ENCODE results near the gene GPR26. TPM values are rescaled to one million over a fixed set of nuclear protein-coding genes. Genes with fewer than 3 reads are reported as not detected.

The GPR26 gene
- total RNA-seq, 2 experiments from 2014 or later, result not detected

DNA sequence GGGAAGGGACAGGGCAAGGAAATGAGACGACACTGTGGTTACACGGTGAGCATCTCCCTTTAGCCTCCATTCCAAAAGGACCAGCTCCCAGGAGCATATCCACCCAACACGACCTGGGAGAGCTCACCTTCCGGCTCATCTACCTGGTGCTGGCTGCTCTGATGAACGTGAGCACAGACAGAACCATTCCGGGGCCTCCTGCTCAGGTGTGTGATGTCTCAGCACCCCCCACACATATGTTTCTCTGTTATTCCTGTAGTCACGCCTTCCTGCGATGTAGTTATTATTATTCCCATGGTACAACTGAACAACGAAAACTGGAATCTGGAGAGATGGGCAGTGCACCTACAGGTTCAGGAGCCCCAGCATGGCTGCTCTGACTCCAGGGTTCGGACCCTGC, 20.5 kb upstream of the GPR26 start:
- ChIA-PET CTCF (no interaction called here), POLR2A (no interaction called here)
- H3K36me3 ChIP-seq (ENCODE audit: insufficient read depth, low read length), result no peaks in the 10 kb centered on the region
- Mint-ChIP-seq H3K4me1 (ENCODE audit: low read depth) (no peaks in the 10 kb centered on the region), H3K4me3 (no peak overlapping the region), H3K27me3 (peaks cover 34% of the 10 kb centered on the region), H3K9me3 (no peaks in the 10 kb centered on the region), H3K27ac (no peak overlapping the region), H3K36me3 (ENCODE audit: low read depth) (no peaks in the 10 kb centered on the region)
- H3K27ac ChIP-seq (ENCODE audit: low read depth in 1 of 2, low read length in 2 of 2), result no peak overlapping the region
- TF ChIP-seq, protein P1, sequence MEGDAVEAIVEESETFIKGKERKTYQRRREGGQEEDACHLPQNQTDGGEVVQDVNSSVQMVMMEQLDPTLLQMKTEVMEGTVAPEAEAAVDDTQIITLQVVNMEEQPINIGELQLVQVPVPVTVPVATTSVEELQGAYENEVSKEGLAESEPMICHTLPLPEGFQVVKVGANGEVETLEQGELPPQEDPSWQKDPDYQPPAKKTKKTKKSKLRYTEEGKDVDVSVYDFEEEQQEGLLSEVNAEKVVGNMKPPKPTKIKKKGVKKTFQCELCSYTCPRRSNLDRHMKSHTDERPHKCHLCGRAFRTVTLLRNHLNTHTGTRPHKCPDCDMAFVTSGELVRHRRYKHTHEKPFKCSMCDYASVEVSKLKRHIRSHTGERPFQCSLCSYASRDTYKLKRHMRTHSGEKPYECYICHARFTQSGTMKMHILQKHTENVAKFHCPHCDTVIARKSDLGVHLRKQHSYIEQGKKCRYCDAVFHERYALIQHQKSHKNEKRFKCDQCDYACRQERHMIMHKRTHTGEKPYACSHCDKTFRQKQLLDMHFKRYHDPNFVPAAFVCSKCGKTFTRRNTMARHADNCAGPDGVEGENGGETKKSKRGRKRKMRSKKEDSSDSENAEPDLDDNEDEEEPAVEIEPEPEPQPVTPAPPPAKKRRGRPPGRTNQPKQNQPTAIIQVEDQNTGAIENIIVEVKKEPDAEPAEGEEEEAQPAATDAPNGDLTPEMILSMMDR (IDR thresholded peaks at IDR 0.05), result no peak
- no peaks in the 10 kb centered on the region for H3K4me1 ChIP-seq (ENCODE audit: insufficient read depth, low read length)
- H3K9me3 ChIP-seq (ENCODE audit: control insufficient read depth in 1 of 2, insufficient read depth in 1 of 2, low read length in 2 of 2), result no peaks in the 10 kb centered on the region
- ATAC-seq (ENCODE audit: poor library complexity) (no peak), DNase-seq (no peak)
- intact Hi-C loops (cut with DNase I, micrococcal nuclease), result no loop called here
- H3K4me3 ChIP-seq (ENCODE audit: low read length), result no peak overlapping the region
- peaks cover 0 to 6% of the 10 kb centered on the region in 2 experiments for H3K27me3 ChIP-seq (ENCODE audit: control insufficient read depth in 1 of 2, insufficient read depth in 2 of 2, low read length in 2 of 2)

DNA sequence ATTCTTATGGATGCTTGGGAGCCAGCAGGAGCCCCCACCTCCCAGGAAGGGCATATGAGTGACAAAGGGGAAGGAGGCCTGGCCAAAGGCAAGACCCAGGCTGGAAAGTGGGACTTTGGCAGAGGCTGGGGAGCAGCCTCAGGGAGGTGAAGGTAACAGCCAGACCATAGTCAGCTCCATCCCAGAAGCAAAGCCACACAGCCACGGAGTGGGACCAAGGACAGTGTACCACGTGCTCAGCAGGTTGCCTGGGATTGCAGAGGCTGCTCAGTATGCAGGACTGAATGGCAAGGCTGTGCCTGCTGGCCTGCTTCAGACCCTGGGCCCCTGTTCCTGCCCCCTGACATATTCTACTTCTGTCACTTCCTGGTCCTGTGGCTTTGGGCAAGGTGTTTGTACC, 17.6 kb upstream of the GPR26 start:
- Mint-ChIP-seq H3K27me3 (peaks cover 24% of the 10 kb centered on the region), H3K9me3 (no peaks in the 10 kb centered on the region), H3K4me3 (no peak overlapping the region), H3K4me1 (ENCODE audit: low read depth) (no peaks in the 10 kb centered on the region), H3K27ac (no peak overlapping the region), H3K36me3 (ENCODE audit: low read depth) (no peaks in the 10 kb centered on the region)
- ATAC-seq (ENCODE audit: poor library complexity) (no peak), DNase-seq (no peak)
- Histone ChIP-seq H3K9me3 (ENCODE audit: control insufficient read depth in 1 of 2, insufficient read depth in 1 of 2, low read length in 2 of 2) (no peaks in the 10 kb centered on the region), H3K4me3 (ENCODE audit: low read length) (no peak overlapping the region), H3K27me3 (ENCODE audit: control insufficient read depth in 1 of 2, insufficient read depth in 2 of 2, low read length in 2 of 2) (peaks cover 5 to 6% of the 10 kb centered on the region in 2 experiments), H3K27ac (ENCODE audit: low read depth in 1 of 2, low read length in 2 of 2) (no peak overlapping the region), H3K36me3 (ENCODE audit: insufficient read depth, low read length) (no peaks in the 10 kb centered on the region), H3K4me1 (ENCODE audit: insufficient read depth, low read length) (no peaks in the 10 kb centered on the region)
- intact Hi-C loops (cut with DNase I, micrococcal nuclease), result no loop called here
- ChIA-PET POLR2A (no interaction called here), CTCF (no interaction called here)
- TF ChIP-seq, protein P1 (IDR thresholded peaks at IDR 0.05), result no peak

- POLR2A ChIA-PET, result no interaction called here
- no peaks in the 10 kb centered on the region for H3K9me3 Mint-ChIP-seq
- peaks cover 24% of the 10 kb centered on the region for H3K27me3 Mint-ChIP-seq
- CTCF ChIA-PET, result no interaction called here
- H3K27ac Mint-ChIP-seq, result no peak overlapping the region
- Histone ChIP-seq H3K27me3 (ENCODE audit: control insufficient read depth in 1 of 2, insufficient read depth in 2 of 2, low read length in 2 of 2) (peaks cover 5 to 6% of the 10 kb centered on the region in 2 experiments), H3K36me3 (ENCODE audit: insufficient read depth, low read length) (no peaks in the 10 kb centered on the region), H3K9me3 (ENCODE audit: control insufficient read depth in 1 of 2, insufficient read depth in 1 of 2, low read length in 2 of 2) (no peaks in the 10 kb centered on the region), H3K27ac (ENCODE audit: low read depth in 1 of 2, low read length in 2 of 2) (no peak overlapping the region), H3K4me1 (ENCODE audit: insufficient read depth, low read length) (no peaks in the 10 kb centered on the region), H3K4me3 (ENCODE audit: low read length) (no peak overlapping the region)
- TF ChIP-seq, protein P1 (IDR thresholded peaks at IDR 0.05), result no peak
- no peak overlapping the region for H3K4me3 Mint-ChIP-seq
- DNase-seq (no peak), ATAC-seq (ENCODE audit: poor library complexity) (no peak)
- intact Hi-C loops (cut with DNase I, micrococcal nuclease), result no loop called here
- H3K36me3 Mint-ChIP-seq (ENCODE audit: low read depth), result no peaks in the 10 kb centered on the region
- H3K4me1 Mint-ChIP-seq (ENCODE audit: low read depth), result no peaks in the 10 kb centered on the region
Measured at GRCh38 chr10:123649676-123650075, 16.5 kb upstream of the GPR26 start.
